K562 (cell line): ENCODE data around the gene DPEP3. TPM values are rescaled to one million over a fixed set of nuclear protein-coding genes. Genes with fewer than 3 reads are reported as not detected.
A peak's percentile ranks its signal among the peaks of the same experiment; 100 is the strongest.

ENCODE experiments used
- ETV5 ChIP-seq: sonication (generic); formaldehyde crosslinking; IDR thresholded peaks from 2 replicates; pipeline ENCODE4 v1.4.0; 2020; ENCODE audit warnings: low read depth, mild to moderate bottlenecking, missing genetic modification reagents
- HCFC1 ChIP-seq: IDR thresholded peaks from 2 replicates; pipeline ENCODE4 v1.6.1; 2012; ENCODE audit warnings: low read depth, low read length, improper control_type of control experiment
- HNRNPLL ChIP-seq: fragments of 200-400 bp; formaldehyde crosslinking; IDR thresholded peaks from 2 replicates; pipeline ENCODE4 v1.6.1; 2017; ENCODE audit warnings: low read length, low read depth, mild to moderate bottlenecking; ENCODE audit not compliant: poor library complexity, severe bottlenecking
- KDM5B ChIP-seq: fragments of 200-600 bp; sonication (generic); IDR thresholded peaks from 2 replicates; pipeline ENCODE4 v1.6.1; 2012; ENCODE audit warnings: low read depth, mild to moderate bottlenecking, moderate library complexity, low read length, control low read depth, inconsistent platforms; ENCODE audit not compliant: insufficient replicate concordance
- NEUROD1 ChIP-seq: fragments of 150-350 bp; IDR thresholded peaks from 2 replicates; pipeline ENCODE4 v1.6.1; 2014; ENCODE audit warnings: borderline replicate concordance, low read length, low read depth; ENCODE audit not compliant: partially characterized antibody
- NR1H2 ChIP-seq: sonication (generic); formaldehyde crosslinking; IDR thresholded peaks from 2 replicates; pipeline ENCODE4 v1.4.0; 2020; ENCODE audit warnings: mild to moderate bottlenecking, missing genetic modification reagents
- PML ChIP-seq: IDR thresholded peaks from 2 replicates; pipeline ENCODE4 v1.6.1; 2012; ENCODE audit warnings: low read length, inconsistent platforms
- POLR2A ChIP-seq: fragments of 450-650 bp; conservative IDR thresholded peaks from 2 replicates; pipeline ENCODE4 v1.6.1; 2016
- POLR2G ChIP-seq: fragments of 200-400 bp; formaldehyde crosslinking; IDR thresholded peaks from 2 replicates; pipeline ENCODE4 v1.6.1; 2017; ENCODE audit warnings: low read depth, mild to moderate bottlenecking, antibody characterized with exemption, low read length, moderate library complexity
- PPARD ChIP-seq: fragments of 250-450 bp; sonication (Bioruptor Pico); IDR thresholded peaks from 2 replicates; pipeline ENCODE4 v1.8.0; 2022; ENCODE audit warnings: inconsistent platforms, mild to moderate bottlenecking, moderate library complexity
- PRPF4 ChIP-seq: fragments of 200-400 bp; formaldehyde crosslinking; IDR thresholded peaks from one replicate; pipeline ENCODE4 v1.6.1; 2017; ENCODE audit warnings: low read length, low read depth, mild to moderate bottlenecking; ENCODE audit not compliant: insufficient read depth, poor library complexity, severe bottlenecking
- SP1 ChIP-seq: sonication (generic); formaldehyde crosslinking; IDR thresholded peaks from 2 replicates; pipeline ENCODE4 v1.8.1; 2022; ENCODE audit warnings: mild to moderate bottlenecking, missing genetic modification reagents
- TEAD4 ChIP-seq, 2 experiments: sonication (generic) in 1 of 2; formaldehyde crosslinking in 1 of 2; IDR thresholded peaks; 2 replicates each; pipeline versions ENCODE4 v1.6.1 to v1.8.0; 2012 to 2022; ENCODE audit warnings: borderline replicate concordance in 1 of 2, inconsistent platforms in 1 of 2, low read length in 1 of 2, mild to moderate bottlenecking in 1 of 2, missing genetic modification reagents in 1 of 2
- TSC22D4 ChIP-seq: fragments of 450-650 bp; IDR thresholded peaks from 2 replicates; pipeline ENCODE4 v1.6.1; 2016; ENCODE audit warnings: missing genetic modification characterization, missing biosample characterization, control low read depth
- ZBTB40 ChIP-seq, 2 experiments: fragments of 450-650 bp in 1 of 2; sonication (generic) in 1 of 2; formaldehyde crosslinking in 1 of 2; IDR thresholded peaks; 2 replicates each; pipeline versions ENCODE4 v1.7.1 to v1.9.0; 2016 to 2022; ENCODE audit warnings: inconsistent platforms in 1 of 2, mild to moderate bottlenecking in 1 of 2, missing genetic modification reagents in 1 of 2
- ZNF764 ChIP-seq: fragments of 250-450 bp; sonication (Bioruptor Pico); IDR thresholded peaks from 2 replicates; pipeline ENCODE4 v1.4.0; 2020; ENCODE audit warnings: low read depth, mild to moderate bottlenecking, moderate library complexity
- polyA plus RNA-seq, 8 experiments: library from polyadenylated mRNA; depleted of rRNA in 4 of 8; stranded (reverse) in 5 of 8; unstranded in 3 of 8; fragments of >200 nt; fragmentation: Nextera tagmentation in 2 of 8; fragmentation: Illumina TruSeq in 1 of 8; extraction: Ambion mirVana in 2 of 8; extraction: Trizol in 1 of 8; gene quantifications; 2 replicates each; pipeline versions ENCODE4 v1.2.1 to v1.2.3, GENCODE V29; 2011 to 2014; ENCODE audit warnings: inconsistent platforms in 1 of 8, missing spikeins in 1 of 8
- total RNA-seq, 7 experiments: library from RNA; depleted of rRNA in 6 of 7; stranded (reverse); fragments of >200 nt in 6 of 7; fragmentation: Illumina TruSeq in 2 of 7; extraction: Trizol in 2 of 7; gene quantifications; 2 replicates each; pipeline versions ENCODE4 v1.2.1 to v1.2.3, GENCODE V29; 2011 to 2021; ENCODE audit warnings: low replicate concordance in 1 of 7
- TF ChIP-seq, protein P1 (sequence below): fragments of 250-450 bp; sonication (Bioruptor Pico); IDR thresholded peaks from 2 replicates; pipeline ENCODE4 v1.5.0; 2020; ENCODE audit warnings: mild to moderate bottlenecking

Gene DPEP3
- total and polyA plus RNA-seq, 9 of the 15 experiments (the other 6 are each of a cell fraction or from before 2014, with no cell fraction given) = not detected

- peak; percentile 89 for TF ChIP-seq ZBTB40 (IDR thresholded peaks at IDR 0.05)
- no peak for TF ChIP-seq ZBTB40 (CRISPR knock-in tag; IDR thresholded peaks at IDR 0.05)
- peak; percentile 38; the same call in 1 of the 2 replicates for TF ChIP-seq TEAD4 (IDR thresholded peaks at IDR 0.05; ENCODE audit: low read length)
- 0 out of 2 replicates have a peak, but pooled peaks have one; percentile 27 for TF ChIP-seq TEAD4 (CRISPR knock-in tag; IDR thresholded peaks at IDR 0.05; ENCODE audit: borderline replicate concordance)
- no peak for TF ChIP-seq NEUROD1
- peak; percentile 73; the same call in 1 of the 2 replicates for TF ChIP-seq ETV5 (CRISPR knock-in tag)
- no peak for TF ChIP-seq TSC22D4 (tag)
- TF ChIP-seq KDM5B = peak; percentile 31
- no peak for TF ChIP-seq PPARD (CRISPR knock-in tag)
- TF ChIP-seq ZNF764 = peak; percentile 61
- TF ChIP-seq HNRNPLL = peak; percentile 40
- TF ChIP-seq HCFC1 = no peak; the same call in 1 of the 2 replicates
- TF ChIP-seq SP1 (CRISPR knock-in tag) = peak; percentile 78
- TF ChIP-seq, protein P1, sequence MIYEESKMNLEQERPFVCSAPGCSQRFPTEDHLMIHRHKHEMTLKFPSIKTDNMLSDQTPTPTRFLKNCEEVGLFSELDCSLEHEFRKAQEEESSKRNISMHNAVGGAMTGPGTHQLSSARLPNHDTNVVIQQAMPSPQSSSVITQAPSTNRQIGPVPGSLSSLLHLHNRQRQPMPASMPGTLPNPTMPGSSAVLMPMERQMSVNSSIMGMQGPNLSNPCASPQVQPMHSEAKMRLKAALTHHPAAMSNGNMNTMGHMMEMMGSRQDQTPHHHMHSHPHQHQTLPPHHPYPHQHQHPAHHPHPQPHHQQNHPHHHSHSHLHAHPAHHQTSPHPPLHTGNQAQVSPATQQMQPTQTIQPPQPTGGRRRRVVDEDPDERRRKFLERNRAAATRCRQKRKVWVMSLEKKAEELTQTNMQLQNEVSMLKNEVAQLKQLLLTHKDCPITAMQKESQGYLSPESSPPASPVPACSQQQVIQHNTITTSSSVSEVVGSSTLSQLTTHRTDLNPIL (CRISPR knock-in tag) = no peak
- peak; percentile 82 for TF ChIP-seq PML
- TF ChIP-seq NR1H2 (CRISPR knock-in tag) = peak; percentile 96
- TF ChIP-seq PRPF4 = no peak
- TF ChIP-seq POLR2G = peak; percentile 92
- TF ChIP-seq POLR2A = peak; percentile 92
Measured at GRCh38 chr16:67935402-67936123, 44.7 kb downstream of the DPEP3 start (continued).
